HG03025 (cell line): ENCODE data around the gene KRT76.
"Not testable (repeated sequence)": the region's sequence is repeated elsewhere in the genome, so short reads cannot be mapped to it uniquely, and the experiment has no call there.

Source experiments
- ATAC-seq: cut with Tn5 transposase; IDR thresholded peaks from one replicate; pipeline ENCODE4 v1.9.1; 2021; ENCODE audit warnings: mild to moderate bottlenecking, moderate library complexity; ENCODE audit not compliant: unreplicated experiment, low FRiP score

The KRT76 gene

DNA sequence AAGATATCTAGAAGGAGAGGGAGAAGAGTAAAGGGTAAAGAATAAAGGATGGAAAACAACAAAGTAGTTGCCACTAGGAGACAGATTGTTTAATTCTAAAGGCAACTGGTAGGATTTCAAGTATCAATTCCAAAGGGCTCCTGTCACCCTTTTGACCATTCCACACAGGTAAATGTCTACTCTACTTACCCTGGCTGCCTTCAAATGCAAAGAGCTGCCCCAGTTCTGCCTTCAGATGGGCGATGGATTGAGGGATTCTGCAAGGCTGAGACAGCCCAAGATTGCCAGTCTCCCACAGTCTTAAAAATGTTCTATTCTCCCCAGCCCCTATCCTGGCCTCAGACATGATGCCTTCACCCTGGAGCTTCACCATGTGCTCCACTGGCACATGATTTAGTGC lies 11.4 kb downstream of the KRT76 start:
- no peak for ATAC-seq

DNA sequence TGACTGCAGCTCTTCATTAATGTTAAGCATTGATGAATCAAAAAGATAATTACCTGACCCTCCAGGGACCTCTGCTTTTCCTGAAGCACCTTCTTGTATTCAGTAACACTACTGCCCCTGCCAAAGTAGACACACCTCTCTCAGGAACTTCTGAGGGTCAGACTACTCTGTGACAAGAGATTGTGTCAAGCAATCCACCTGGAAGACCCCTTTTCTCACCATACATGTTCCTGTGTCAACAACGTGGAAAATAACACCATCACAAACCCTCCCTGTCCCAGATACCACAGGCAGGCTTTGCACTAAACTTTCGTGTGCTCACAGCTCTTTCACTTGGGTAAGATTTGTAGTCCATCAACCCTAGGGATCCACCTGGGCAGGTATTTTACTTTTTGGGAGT lies 13.2 kb downstream of the KRT76 start:
- ATAC-seq = no peak

DNA sequence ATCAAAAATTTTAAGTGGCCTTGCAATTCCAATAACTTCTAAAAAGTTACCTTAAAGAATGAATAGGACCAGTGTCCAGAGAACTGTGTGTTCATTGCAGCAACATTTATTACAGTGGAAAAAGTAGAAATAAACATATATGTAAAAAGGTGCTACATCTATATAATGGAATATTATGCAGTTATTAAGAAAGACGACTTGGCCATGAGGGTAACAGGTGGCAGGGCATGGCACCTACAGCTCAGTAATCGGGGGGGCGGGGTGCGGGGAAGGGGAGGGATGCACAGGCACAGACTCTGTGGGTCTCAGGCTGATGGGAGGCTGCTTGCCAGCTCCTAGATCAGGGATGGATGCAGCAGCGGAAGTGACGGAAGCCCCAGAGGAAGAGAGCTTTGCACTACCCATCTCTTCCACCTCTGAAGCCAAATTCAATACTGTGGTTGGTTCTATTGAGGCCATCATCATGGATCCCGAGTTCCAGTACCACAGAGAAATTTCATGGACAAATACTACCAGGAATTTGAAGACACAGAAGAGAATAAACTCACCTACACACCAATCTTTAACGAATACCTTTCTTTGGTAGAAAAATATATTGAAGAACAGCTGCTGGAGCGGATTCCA lies 14.0 kb downstream of the KRT76 start:
- no peak for ATAC-seq

DNA sequence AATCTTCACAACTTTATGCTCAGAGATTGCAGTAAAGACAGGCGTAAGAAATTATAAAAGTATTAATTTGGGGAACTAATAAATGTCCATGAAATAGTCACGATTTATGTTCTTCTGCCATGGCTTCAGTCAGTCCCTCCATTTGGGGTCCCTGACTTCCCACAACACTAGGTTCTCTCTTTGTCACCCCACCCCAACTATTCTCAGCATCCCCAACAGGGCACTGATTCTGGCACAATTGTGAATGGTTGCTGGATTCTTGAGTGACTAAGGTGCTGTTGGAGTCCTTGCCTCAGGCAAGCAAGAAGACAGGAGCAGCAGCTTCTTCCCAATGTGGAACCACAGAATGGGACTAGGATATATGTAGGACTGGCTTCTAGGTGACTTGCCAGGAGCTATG lies 15.3 kb downstream of the KRT76 start:
- ATAC-seq = no peak

DNA sequence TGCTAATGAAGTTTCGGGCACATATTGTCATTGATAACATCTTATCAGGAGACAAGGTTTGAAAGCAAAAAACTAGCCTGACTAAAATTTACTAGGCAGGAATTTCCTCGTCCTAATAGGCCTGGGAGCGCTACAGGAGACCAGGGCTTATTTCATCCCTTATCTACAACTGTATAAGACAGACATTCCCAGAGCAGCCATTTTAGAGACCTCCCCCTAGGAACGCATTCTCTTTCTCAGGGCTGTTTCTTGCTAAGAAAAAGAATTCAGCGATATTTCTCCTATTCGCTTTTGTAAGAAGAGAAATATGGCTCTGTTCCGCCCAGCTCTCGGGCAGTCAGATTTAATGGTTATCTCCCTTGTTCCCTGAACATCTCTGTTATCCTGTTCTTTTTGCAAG lies 15.9 kb downstream of the KRT76 start:
- not testable (repeated sequence) for ATAC-seq

DNA sequence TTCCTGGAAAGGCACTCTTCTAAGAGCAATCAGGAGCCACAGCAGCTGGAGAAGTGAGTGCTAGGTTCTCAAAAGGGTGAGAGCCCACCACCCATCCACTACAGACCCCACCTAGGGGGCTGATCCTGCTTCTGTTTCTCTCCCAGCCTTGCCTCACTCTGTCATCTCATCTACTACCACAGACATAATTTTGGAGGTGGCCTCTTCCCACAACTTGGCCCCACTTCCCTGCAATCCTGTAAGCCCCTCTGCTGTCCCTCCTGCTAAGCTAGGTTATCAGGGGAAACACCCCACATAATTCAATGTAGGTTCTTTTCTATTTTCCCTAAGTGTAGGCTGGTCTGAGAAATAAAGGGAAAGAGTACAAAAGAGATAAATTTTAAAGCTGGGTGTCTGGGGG lies 16.5 kb downstream of the KRT76 start:
- no peak for ATAC-seq

DNA sequence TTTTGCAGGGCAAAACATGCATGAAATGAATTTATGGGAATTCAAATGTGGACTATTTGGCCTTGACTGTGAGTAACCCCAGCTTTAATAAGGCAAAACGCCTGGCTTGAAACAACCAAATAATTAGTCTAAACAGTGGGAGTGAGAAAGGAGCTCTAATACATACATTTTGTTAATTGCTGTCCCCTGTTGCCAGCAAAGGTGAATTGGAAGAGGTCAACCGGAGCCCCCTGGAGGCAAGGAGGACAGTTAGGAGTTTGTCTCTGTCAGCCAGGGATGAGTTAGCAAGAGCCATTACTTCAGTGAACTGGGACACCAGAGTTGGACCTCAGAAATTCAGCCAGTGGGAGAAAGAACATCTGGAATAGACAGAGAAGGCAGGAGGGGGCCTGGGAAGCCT lies 17.4 kb downstream of the KRT76 start:
- ATAC-seq = no peak

DNA sequence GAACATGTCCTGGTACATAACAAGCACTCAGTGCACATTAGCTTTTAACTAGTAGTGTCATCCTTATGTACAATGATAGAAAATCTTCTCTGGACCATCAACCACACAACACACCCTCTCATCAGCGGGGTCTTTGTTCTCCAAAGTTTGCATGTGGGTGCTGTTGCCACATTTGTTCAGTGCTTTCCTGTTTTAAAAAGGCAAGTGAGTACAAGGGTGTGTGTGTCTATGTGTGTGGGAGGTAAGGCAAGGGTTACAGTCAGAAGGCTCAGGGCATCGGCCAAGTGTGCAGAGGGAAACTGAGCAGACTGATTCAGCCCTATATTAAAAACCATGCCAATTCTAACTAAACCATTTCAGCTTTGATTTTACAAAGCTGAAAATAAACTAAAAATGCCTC lies 17.9 kb downstream of the KRT76 start:
- ATAC-seq = no peak

DNA sequence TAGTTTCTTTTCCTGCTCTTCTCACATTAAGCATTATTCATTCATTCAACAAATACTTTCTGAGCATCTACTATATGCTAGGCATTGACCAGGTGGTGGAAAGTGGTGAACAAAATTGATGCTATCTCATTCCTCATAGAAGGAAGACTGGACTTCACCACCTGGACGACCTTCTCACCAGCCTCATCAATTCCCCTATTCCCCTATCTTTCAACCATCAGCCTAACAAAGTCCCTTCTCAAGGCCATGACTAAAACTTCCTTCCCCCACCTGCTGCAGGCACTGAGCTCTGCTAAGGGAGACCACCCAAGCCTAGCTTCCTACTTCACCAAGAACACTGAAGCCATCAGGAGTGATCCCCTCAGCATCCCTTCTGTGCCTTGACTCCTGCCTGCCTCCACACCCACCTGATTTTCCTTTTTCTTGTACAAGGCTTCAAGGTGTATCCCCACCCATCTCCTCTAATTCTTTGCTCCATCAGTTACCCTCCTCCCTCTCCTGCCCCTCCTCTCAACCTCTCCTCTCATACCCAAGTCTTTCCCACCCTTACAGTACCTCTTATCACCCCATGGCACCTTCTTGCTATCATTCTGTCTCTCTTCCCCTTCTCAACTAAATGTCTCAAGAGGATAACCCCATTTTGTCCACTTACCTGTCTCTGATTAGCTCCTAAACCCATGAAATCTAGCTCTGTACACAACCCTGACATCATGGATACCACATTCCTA lies 19.5 kb downstream of the KRT76 start:
- ATAC-seq = no peak

DNA sequence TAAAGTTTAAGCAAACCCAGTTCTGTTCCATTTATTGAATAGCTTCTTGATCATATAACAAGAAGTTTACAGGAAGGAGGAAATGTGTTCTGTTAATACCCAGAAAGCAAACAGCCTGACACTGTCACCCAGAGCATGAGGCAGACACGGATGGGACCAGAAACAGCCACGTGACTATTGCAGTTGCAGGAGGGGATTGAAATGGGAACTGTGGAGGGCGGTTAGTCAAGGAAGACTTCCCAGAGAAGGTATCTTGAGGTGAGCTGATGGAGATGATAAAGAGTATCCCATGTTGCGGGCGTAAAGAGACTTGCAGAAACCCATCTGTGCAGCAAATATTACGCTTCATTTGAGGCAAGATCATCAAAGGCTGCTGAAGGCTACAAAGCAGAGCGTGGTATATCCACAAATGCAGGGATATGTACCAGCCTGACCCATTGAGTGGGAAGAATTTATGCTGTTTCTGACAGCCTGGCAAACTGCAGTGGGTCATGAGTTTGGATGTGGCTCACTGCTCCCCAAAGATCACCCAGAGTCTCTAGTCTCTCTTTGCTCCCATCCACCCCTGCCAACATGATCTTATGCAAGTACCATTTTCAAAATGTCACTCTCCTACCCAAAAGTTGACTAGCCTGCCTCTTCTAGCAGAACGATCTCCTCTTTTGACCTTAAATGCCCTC lies 20.7 kb downstream of the KRT76 start:
- ATAC-seq = no peak

DNA sequence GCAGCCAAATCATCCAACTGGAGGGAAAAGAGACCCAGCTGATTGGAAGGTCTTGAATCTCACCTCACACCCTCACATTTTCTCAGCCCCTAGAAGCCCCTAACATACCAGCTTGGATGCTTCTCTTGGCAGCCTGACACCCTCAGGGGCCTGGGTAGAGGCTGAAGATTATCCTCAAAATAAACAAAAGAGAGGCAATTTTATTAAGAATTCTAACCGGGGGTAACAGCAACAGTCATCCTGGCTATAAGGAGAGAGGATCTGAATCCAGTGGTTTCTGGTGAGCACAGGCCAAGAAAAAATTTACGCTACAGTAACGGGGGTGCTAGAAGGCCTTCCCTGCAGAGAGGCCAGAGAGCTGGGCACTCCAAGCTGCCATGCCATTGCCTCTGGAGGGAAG lies 21.6 kb downstream of the KRT76 start:
- ATAC-seq = no peak

DNA sequence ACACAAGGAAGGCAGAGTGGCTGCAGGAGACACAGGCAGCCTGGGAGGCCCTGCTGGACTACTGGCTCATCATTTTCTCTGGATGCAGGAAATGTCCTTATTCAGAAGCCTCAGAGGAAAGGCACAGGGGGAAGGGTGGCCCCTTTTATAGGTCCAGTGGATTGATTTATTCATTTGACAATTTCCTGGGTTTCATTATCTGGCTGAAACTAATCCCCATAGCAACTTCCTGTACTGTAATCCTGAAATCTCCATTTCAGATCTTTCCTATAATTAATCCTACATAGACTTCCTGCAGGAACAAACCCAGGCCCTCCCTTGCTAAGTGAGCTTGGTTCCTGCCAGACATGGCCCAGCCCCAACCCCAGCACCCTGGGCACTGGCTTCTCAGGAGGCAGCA lies 23.0 kb downstream of the KRT76 start:
- no peak for ATAC-seq

DNA sequence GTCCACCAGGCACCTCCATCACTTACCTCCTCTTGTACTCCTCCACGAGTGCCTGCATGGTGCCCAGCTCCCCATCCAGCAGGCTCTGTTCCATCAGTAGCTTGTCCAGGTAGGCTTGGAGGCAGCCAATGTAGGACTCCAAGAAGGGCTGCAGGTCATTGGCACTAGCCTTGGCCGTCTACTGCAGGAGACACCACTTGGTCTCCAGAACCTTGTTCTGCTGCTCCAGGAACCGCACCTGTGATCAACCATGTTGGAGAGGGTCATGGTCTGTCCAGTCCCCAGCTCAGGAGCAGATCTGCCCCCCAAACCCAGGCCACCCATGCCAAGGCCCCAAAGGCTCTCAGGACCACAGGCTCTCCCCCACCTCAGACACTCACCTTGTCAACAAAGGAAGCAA lies 23.9 kb downstream of the KRT76 start:
- ATAC-seq = no peak

DNA sequence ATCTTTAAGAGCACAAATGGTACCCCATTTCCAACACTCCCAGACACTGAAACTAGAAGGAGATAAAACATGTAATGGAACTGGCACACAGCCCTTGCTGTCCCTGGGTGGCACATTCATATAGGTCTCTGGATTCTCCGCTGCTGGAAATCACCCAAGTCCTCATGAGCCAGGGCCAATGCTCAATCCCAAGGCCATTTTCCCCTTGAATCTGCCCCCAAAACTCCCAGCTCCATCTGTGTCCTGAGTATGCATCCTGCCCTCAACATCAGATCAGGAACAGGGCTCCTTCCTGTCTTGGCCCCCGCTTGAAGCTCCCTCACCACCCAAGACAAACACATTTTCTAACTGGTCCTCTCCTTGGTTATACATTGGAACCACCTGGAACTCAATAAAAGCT lies 24.6 kb downstream of the KRT76 start:
- ATAC-seq = no peak

DNA sequence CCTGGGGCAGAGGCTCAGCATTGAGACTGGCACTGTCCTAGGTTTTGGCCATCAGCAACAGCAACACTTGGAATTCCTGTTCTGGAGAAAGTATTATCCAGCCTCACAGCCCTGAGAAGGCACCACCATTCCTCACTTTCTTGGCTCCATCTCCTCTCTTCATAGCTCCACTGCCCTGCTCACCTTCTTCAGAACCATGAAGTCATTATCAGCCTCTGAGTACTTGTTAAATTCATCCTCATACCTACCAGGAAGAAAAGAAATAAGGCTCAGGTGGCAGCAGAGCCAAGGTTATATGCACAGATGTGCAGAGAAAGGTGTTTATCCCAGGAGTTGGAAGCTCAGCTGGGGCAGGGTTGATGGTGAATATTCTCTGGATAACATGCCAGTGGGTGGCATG lies 25.4 kb downstream of the KRT76 start:
- ATAC-seq = no peak

DNA sequence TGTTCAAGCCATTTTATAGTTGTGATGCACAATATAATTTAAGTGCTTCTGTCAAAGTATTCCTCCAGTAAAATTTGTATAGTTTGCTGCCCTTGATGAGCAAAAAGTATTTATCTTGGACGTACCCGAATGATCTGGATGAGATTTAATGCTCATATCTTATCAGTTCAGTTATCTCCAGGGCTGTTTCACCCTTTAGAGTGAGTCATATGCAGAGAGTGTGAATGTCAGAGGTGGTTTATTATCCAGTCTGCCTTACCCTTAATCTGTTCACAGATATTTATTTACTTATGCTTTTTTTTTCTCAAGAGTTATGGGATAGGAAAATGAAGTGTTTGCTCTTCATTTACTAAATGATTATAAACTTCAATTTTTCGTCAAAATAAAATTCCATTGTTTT lies 26.6 kb downstream of the KRT76 start:
- not testable (repeated sequence) for ATAC-seq

DNA sequence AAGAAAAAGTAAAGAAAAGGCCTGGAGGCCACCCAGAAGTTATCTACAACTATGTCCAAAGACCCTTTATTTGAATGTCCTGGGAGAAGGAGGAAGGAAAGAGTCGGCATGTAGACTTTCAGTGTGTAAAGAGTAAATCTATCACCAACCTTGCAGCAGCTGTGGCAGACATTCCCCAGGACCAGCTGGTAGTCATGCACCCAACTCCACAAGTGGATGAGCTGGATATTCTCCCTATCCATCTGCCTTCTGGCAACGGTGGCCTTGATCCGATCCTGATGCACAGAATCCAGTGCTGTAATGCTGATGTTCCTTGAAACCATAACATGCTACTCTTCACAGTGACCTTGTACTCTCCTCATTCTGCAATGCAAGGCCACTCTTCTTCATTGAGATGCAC lies 27.3 kb downstream of the KRT76 start:
- no peak for ATAC-seq

DNA sequence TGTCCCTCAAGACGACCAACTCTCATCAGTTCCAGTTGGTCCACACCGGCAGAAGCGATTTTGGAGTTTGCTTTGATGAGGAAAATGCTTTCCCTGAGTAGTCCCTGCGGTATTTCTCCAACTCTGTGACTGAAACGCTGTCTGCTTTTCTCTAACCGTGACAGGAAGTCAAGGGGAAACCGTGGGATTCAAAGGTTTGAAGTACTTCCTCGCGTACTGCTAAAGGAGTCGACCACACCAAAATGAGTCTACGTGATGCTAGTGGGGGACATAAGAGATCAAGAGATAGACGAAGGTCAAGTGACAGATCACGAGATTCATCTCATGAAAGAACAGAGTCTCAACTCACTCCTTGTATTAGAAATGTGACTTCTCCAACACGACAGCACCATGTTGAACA lies 28.6 kb downstream of the KRT76 start:
- ATAC-seq = no peak

DNA sequence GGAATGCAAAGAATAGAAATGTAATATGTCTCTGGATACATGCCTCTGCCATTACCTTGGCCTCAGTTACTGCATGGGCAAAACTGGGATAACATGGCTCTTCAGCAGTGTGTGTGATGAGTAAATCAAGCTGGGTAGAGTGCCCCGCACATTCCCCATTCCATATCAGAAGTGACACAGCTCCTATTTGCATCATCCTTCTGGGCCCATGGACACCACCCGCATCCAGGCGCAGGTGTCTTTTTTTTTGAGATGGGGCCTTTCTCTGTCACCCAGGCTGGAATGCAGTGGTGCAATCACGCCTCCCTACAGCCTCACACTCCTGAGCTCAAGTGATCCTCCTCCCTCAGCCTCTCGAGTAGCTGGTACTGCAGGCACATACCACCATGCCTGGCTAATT lies 31.6 kb downstream of the KRT76 start:
- ATAC-seq = no peak

DNA sequence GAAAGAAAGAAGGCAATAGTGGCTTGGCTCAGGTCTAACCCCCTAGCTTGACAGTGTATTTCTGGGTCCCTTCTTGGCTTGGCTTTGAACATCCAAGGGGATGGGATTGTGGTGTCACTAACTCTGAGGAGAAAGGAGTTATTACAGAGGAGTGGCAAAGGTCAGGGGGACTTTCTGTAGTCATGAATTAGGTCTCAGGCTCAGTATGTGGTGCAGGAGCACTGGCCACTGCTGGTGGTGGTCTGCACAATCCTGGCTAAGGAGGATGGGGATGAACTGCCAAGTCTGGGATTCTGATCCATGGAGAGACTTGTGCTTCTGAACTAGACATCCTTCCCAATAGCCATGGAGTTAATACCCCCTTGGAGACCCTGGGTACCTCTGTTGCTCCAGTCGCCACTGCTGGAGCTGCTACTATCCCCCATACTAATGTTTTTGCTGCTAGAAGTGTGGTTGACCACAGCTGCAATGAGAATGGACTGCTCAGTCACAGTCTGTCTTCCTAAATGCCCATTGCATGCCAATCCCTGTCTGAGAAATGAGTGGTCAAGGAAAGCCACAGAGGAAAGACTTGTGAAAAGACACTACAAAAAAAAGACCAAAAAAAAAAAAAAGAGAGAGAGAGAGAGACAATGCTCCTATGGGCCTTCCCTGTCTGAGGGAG lies 32.5 kb downstream of the KRT76 start:
- ATAC-seq = no peak

DNA sequence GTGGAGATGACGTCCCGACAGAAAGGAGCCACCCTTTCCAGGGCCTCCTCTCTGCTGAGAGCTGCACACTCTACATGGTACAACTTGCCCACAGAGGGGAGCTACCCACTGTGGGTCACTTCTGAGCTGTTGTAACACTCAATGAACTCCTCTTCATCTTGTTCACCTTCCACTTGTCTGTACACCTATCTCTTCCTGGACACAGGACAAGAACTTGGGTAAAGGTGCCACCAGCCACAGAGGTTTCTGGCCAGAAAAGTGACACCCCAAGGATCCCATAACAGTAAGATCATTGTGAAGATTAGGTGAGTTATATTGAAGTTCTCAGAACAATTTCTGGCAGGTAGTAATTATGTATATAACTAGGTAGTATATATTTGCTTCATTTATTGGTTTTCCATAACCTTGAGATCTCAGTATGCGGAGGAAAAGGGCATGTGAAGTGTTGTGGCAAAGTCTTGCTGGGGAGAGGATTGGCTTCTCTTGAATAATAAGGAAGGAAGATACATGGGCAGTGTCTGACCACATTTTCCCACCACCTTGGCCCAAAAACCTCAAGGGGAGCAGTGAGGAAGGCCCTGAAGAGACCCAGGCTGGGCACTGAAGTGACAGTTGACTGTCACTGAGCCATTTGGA lies 34.2 kb downstream of the KRT76 start:
- ATAC-seq = no peak
